HS-27A (cell line): ENCODE measurements around the gene ERC2.
A peak's percentile ranks its signal among the peaks of the same experiment; 100 is the strongest.

Experiments used
- DNase-seq: peaks from one replicate; pipeline ENCODE4 v3.0.0-alpha.2; 2012; ENCODE audit warnings: low read depth, missing footprints

ERC2 gene

DNA sequence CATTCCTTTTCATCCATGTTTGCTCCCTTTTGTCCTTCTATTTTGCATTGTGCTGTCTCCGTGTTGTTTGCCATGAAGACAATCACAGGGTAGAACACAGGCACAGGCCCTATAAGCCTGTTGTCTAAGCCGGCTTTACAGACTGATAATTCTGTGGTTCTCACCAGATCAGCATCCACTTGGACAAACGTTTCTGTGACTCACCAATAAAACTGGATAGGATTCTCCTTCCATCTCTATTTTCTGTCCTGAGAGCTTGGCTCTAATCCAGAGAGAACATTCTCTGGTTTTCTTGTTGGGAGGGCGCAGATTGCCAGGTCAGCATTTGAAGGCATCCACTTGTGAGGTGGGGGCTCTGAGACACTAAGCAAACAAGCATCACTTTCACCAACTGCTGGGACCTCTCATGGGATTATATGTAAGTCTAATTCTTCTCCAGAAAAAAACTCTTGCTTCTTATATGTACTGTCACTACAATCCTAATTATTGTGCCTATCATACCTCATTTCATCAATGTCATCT lies 101.6 kb downstream of the ERC2 start:
- no peak for DNase-seq

DNA sequence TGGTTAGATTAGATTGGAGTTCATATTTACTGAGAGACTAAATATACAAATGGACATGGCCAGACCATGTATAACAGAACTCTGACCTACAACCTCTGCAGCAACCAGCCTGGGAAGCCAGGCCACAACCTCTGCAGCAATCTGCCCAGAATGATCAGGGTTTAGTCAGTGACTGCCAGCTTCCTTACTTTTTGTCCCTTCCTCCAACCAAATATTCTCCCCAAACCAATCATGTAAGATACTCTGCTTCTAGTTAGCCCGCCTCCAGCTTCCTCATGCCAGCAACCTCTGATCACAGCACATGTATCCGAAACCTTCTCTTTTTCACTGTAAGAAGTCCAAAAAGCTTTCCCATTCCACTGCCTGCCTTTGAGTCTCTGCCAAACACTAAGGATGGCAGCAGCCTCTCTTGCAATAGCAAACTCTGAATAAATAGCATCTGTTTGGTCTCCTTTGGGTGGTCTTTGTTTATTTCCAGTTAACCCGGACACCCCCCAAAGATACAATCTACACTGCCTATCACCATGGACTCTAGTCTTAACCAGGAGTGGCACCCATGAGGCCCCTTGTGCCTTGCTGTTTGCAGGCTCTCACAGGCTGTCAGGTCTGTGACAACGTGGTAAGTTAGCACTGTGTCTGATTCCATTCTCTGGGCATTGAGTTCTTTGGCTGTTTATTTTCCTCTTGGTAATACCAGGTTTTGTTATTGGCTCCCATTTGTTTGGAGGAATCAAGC lies 102.2 kb downstream of the ERC2 start:
- no peak for DNase-seq

GRCh38 chr3:56364665-56365064 lies 103.6 kb downstream of the ERC2 start:
- DNase-seq = no peak

GRCh38 chr3:56363720-56364119 lies 104.5 kb downstream of the ERC2 start:
- no peak for DNase-seq

GRCh38 chr3:56361731-56362130 lies 106.5 kb downstream of the ERC2 start:
- no peak for DNase-seq

- no peak for DNase-seq
Measured at GRCh38 chr3:56357266-56357665, 111.0 kb downstream of the ERC2 start.

- DNase-seq = no peak
Measured at GRCh38 chr3:56356808-56357207, 111.5 kb downstream of the ERC2 start.

DNA sequence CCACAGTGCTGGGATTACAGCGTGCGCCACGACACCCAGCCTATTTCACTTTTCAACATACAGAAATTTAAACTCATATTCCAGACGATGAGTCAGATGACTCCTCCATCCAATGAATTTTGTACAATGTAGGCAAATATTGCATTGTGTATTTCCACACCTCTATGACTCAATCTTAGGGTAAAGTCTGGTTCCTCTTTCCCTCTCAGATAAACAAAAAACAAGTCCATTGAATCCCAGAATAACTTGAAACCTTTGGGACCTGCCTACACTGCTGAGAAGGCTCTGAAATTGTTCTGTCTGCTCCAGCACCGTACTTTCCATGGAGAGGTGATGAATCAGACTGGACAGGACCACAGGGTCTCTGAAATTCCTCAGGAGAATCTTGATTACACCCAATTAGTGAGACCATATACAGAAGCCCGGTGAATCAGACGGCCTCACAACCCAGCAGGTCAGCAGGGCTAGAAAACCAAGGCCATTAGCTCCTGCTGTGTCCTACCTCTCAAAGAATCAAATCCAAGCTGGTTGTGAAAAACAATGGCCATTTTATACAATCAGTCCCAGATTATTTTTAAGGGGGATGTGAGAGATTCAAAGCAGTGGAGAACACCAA lies 112.6 kb downstream of the ERC2 start:
- DNase-seq = no peak

GRCh38 chr3:56351537-56351936 lies 116.7 kb downstream of the ERC2 start:
- DNase-seq = no peak

- DNase-seq = no peak
Measured at GRCh38 chr3:56347219-56347871, 120.9 kb downstream of the ERC2 start.

GRCh38 chr3:56342475-56342874 lies 125.8 kb downstream of the ERC2 start:
- no peak for DNase-seq

GRCh38 chr3:56339671-56340070 lies 128.6 kb downstream of the ERC2 start:
- DNase-seq = no peak

GRCh38 chr3:56339244-56339643 lies 129.0 kb downstream of the ERC2 start:
- DNase-seq = no peak

- no peak for DNase-seq
Measured at GRCh38 chr3:56336023-56336422, 132.2 kb downstream of the ERC2 start.

- DNase-seq = no peak
Measured at GRCh38 chr3:56324473-56324872, 143.8 kb downstream of the ERC2 start.

DNA sequence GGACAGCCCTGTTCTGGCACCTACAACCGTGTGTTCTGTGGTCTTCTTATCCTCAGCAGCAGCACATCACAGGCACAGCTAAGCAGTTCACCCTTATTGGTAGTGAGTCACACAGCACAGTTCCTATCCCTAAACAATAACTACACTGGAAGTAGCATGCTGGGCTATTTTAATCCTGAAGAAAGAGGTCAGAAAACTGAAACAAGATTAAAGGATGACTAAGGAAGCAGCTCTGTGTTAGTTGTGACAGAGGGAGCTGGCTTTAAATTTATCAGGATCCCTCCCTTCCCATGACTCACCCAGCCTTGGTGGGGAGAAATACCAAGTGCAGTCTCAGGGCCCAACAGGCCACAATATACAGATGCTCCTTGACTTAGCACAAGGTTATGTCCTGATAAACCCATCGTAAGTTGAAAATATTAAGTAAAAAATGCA lies 144.3 kb downstream of the ERC2 start:
- DNase-seq = peak; percentile 8

- DNase-seq = no peak
Measured at GRCh38 chr3:56322862-56323261, 145.4 kb downstream of the ERC2 start.

DNA sequence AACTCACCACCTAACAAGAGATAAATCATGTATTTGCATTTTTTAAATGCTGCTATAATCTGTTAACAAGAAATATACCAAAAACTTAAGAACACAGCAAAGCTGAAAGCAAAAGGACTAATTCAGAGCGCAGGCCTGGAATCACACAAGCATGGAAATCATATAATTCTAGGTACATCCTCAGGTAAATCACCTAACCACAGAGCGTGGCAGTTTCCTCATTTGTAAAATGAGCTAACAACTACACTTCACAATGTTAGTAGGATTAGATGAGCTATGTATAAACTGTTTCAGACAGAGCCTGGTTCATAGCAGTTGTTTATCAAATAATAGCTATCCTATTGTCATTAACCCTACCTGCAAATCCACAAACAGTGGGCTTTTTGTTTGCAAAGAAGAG lies 146.4 kb downstream of the ERC2 start:
- DNase-seq = no peak

GRCh38 chr3:56321383-56321782 lies 146.9 kb downstream of the ERC2 start:
- no peak for DNase-seq

- DNase-seq = no peak
Measured at GRCh38 chr3:56320883-56321282, 147.4 kb downstream of the ERC2 start.

GRCh38 chr3:56318891-56319290 lies 149.4 kb downstream of the ERC2 start:
- DNase-seq = no peak

DNA sequence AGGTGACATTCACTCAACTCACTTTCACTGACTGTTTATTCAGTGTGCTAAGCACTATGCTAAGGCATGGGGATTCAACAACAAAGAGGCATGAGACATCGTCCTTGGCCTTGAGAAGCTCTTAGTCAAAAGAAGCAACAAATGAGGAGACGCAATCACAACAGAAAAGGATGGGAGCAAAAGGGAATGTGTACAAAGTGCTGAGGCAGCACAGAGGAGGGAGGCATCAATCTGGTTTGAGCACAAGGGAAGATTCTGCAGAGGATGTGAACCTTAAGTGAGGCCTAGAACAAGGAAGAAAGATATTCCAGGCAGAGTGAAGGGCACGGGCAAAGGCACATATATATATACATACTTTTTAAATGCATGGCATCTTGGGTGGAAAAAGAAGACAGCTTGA lies 151.3 kb downstream of the ERC2 start:
- no peak for DNase-seq

DNA sequence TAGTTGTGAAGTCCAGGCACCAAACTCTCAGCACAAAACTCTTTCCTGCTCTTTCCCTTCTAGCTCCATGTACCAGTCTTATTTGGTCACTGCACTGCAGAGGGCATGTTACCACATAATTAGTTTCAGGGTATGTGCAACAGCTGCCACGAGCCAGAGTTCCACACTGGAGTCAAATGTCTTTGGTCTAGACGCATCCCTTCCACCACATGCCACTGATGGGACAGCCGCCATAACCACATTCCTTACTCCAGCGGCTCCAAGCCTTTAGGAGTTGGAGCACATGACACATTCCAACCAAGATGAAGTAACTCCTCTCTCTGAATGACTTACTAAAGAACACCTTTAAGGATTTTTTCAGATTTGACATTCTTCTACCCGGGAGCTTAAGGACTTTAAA lies 153.4 kb downstream of the ERC2 start:
- DNase-seq = no peak
